ENCODE data around the gene TRRAP.

The TRRAP gene

GRCh38 chr7:99004216-99004615 lies 125.9 kb downstream of the TRRAP start:
- DNase-seq = no peak

- DNase-seq = no peak
These were observed 126.6 kb downstream of the TRRAP start for GRCh38 chr7:99004781-99005500.

- peak in 5 of 56 donors; percentile 16 to 23 (median 19) for DNase-seq
These were observed 127.4 kb downstream of the TRRAP start for GRCh38 chr7:99005776-99006175.

- no peak for DNase-seq
These were observed 128.6 kb downstream of the TRRAP start for GRCh38 chr7:99006739-99007424.

GRCh38 chr7:99008181-99008631 lies 129.9 kb downstream of the TRRAP start:
- no peak for DNase-seq

- DNase-seq = no peak
These were observed 130.7 kb downstream of the TRRAP start for GRCh38 chr7:99008921-99009530.

- DNase-seq = no peak
These were observed 131.9 kb downstream of the TRRAP start for GRCh38 chr7:99010281-99010680.

- no peak for DNase-seq
These were observed 133.0 kb downstream of the TRRAP start for GRCh38 chr7:99011341-99011705.

- no peak for DNase-seq
These were observed 133.5 kb downstream of the TRRAP start for GRCh38 chr7:99011706-99012404.

GRCh38 chr7:99012722-99013121 lies 134.4 kb downstream of the TRRAP start:
- no peak for DNase-seq

- DNase-seq = no peak
These were observed 135.2 kb downstream of the TRRAP start for GRCh38 chr7:99013266-99014112.

- DNase-seq = no peak
These were observed 136.0 kb downstream of the TRRAP start for GRCh38 chr7:99014113-99014985.

GRCh38 chr7:99016196-99016595 lies 137.9 kb downstream of the TRRAP start:
- DNase-seq = no peak

- DNase-seq = no peak
These were observed 141.4 kb downstream of the TRRAP start for GRCh38 chr7:99019523-99020412.

GRCh38 chr7:99020413-99020715 lies 142.0 kb downstream of the TRRAP start:
- no peak for DNase-seq

GRCh38 chr7:99021941-99022560 lies 143.7 kb downstream of the TRRAP start:
- no peak for DNase-seq

- DNase-seq = no peak
These were observed 145.7 kb downstream of the TRRAP start for GRCh38 chr7:99024066-99024465.

- DNase-seq = peak in 1 of 56 donors; percentile 39
These were observed 148.9 kb downstream of the TRRAP start for GRCh38 chr7:99027241-99027640.

- no peak for DNase-seq
These were observed 149.5 kb downstream of the TRRAP start for GRCh38 chr7:99027841-99028240.
